Cardiac muscle cell (in vitro differentiated cells and primary cell): ENCODE data around the gene ASB16. TPM values are rescaled to one million over a fixed set of nuclear protein-coding genes. Genes with fewer than 3 reads are reported as not detected.

Experiments
- DNase-seq, 2 donors: peaks; one replicate each; pipeline versions ENCODE4 v3.0.0 to v3.0.0-alpha.2; 2010 to 2017; ENCODE audit warnings: low read depth in 1 of 2, low spot score in 1 of 2
- H3K27ac ChIP-seq: fragments of 200-600 bp; sonication (generic); 2 replicates; pipeline ENCODE4 v1.5.1; 2016
- H3K27me3 ChIP-seq: fragments of 200-600 bp; sonication (generic); 2 replicates; pipeline ENCODE4 v1.6.0; 2016; ENCODE audit warnings: control low read depth
- H3K36me3 ChIP-seq: fragments of 200-600 bp; sonication (generic); 2 replicates; pipeline ENCODE4 v1.5.1; 2016; ENCODE audit warnings: control low read depth
- H3K4me1 ChIP-seq: fragments of 200-600 bp; sonication (generic); 2 replicates; pipeline ENCODE4 v1.8.1; 2017; ENCODE audit warnings: low read depth, mild to moderate bottlenecking, mixed run types
- H3K4me3 ChIP-seq: fragments of 200-600 bp; sonication (generic); 2 replicates; pipeline ENCODE4 v1.5.1; 2016; ENCODE audit warnings: mild to moderate bottlenecking
- H3K9me3 ChIP-seq: fragments of 200-600 bp; sonication (generic); 2 replicates; pipeline ENCODE4 v1.5.1; 2017; ENCODE audit warnings: low read depth, mild to moderate bottlenecking, control low read depth
- CTCF ChIP-seq: IDR thresholded peaks from 2 replicates; pipeline ENCODE4 v1.5.1; 2012; ENCODE audit warnings: low read depth, mild to moderate bottlenecking, low read length
- polyA plus RNA-seq: library from polyadenylated mRNA; unstranded; fragments of >200 nt; fragmentation: Nextera tagmentation; extraction: Ambion mirVana; gene quantifications from 2 replicates; pipeline ENCODE4 v1.2.1, GENCODE V29; 2016
- total RNA-seq: library from RNA; depleted of rRNA; stranded (reverse); fragments of >200 nt; gene quantifications from 2 replicates; pipeline ENCODE4 v1.2.3, GENCODE V29; 2016

The ASB16 gene
- total and polyA plus RNA-seq, 2 experiments from 2014 or later: 5.5 to 6.4 TPM

GRCh38 chr17:44216694-44217093, 46.2 kb downstream of the ASB16 start:
- H3K36me3 ChIP-seq: peaks cover 30% of the 10 kb centered on the region
- H3K4me3 ChIP-seq: no peak overlapping the region
- TF ChIP-seq CTCF: no peak
- H3K27me3 ChIP-seq: no peaks in the 10 kb centered on the region
- no peak for DNase-seq
- H3K27ac ChIP-seq: no peak overlapping the region
- H3K4me1 ChIP-seq: peaks cover 9% of the 10 kb centered on the region
- no peaks in the 10 kb centered on the region for H3K9me3 ChIP-seq

- Histone ChIP-seq H3K4me3 (peak overlapping the region; percentile 100), H3K36me3 (peaks cover 30% of the 10 kb centered on the region), H3K27ac (peak overlapping the region; percentile 98), H3K27me3 (no peaks in the 10 kb centered on the region), H3K9me3 (no peaks in the 10 kb centered on the region), H3K4me1 (peaks cover 12% of the 10 kb centered on the region)
- TF ChIP-seq CTCF: no peak
- no peak for DNase-seq
These were observed 47.3 kb downstream of the ASB16 start for GRCh38 chr17:44217738-44218343.

GRCh38 chr17:44218344-44219107, 48.0 kb downstream of the ASB16 start:
- H3K9me3 ChIP-seq: no peaks in the 10 kb centered on the region
- peak; percentile 92 to 93 for DNase-seq
- H3K4me3 ChIP-seq: peak overlapping the region; percentile 100
- peak overlapping the region; percentile 98 for H3K27ac ChIP-seq
- peaks cover 16% of the 10 kb centered on the region for H3K4me1 ChIP-seq
- peaks cover 30% of the 10 kb centered on the region for H3K36me3 ChIP-seq
- no peaks in the 10 kb centered on the region for H3K27me3 ChIP-seq
- TF ChIP-seq CTCF: peak; percentile 59

- no peaks in the 10 kb centered on the region for H3K27me3 ChIP-seq
- DNase-seq: peak in 1 of 2 donors; percentile 83
- H3K4me1 ChIP-seq: peaks cover 16% of the 10 kb centered on the region
- H3K4me3 ChIP-seq: peak overlapping the region; percentile 100
- H3K9me3 ChIP-seq: no peaks in the 10 kb centered on the region
- H3K36me3 ChIP-seq: peaks cover 27% of the 10 kb centered on the region
- peak overlapping the region; percentile 98 for H3K27ac ChIP-seq
- peak; percentile 24 for TF ChIP-seq CTCF
These were observed 48.7 kb downstream of the ASB16 start for GRCh38 chr17:44219108-44219615.

GRCh38 chr17:44219616-44220212, 49.2 kb downstream of the ASB16 start, which contains the start of gene UBTF:
Gene UBTF, minus strand, starts transcription at chr17:44219675. Its CDS starts 1,446 bp downstream, at chr17:44218229.
- Histone ChIP-seq H3K4me3 (peak within 1 kb of the TSS; percentile 100), H3K27me3 (no peaks in the 10 kb centered on the region), H3K4me1 (peaks cover 16% of the 10 kb centered on the region), H3K36me3 (peaks cover 21% of the 10 kb centered on the region), H3K27ac (peak within 1 kb of the TSS; percentile 98), H3K9me3 (no peaks in the 10 kb centered on the region)
- peak; percentile 77 to 80 for DNase-seq
- no peak for TF ChIP-seq CTCF
